Uterus (tissue), 4 donors: ENCODE measurements around the gene BCAS3. TPM values are rescaled to one million over a fixed set of nuclear protein-coding genes. Genes with fewer than 3 reads are reported as not detected.
"Not testable (repeated sequence)": the region's sequence is repeated elsewhere in the genome, so short reads cannot be mapped to it uniquely, and the experiment has no call there.

ENCODE experiments used
- DNase-seq, 2 donors: peaks; one replicate each; pipeline ENCODE4 v3.0.0-alpha.2; 2019 to 2020
- H3K27ac ChIP-seq, 2 donors: fragments of 200-600 bp; sonication (generic); 1 replicate in 1 of 2; 2 replicates in 1 of 2; pipeline ENCODE4 v1.5.1; 2016 to 2018
- H3K27me3 ChIP-seq, 2 donors: fragments of 200-600 bp; sonication (generic); one replicate each; pipeline ENCODE4 v1.5.1; 2018 to 2019; ENCODE audit warnings: control low read depth in 1 of 2
- H3K36me3 ChIP-seq, 2 donors: fragments of 200-600 bp; sonication (generic); one replicate each; pipeline ENCODE4 v1.5.1; 2019; ENCODE audit warnings: control low read depth in 1 of 2
- H3K4me1 ChIP-seq, 2 donors: fragments of 200-600 bp; sonication (generic); one replicate each; pipeline ENCODE4 v1.5.1; 2018 to 2019; ENCODE audit warnings: control low read depth in 1 of 2
- H3K4me3 ChIP-seq, 2 donors: fragments of 200-600 bp; sonication (generic); 1 replicate in 1 of 2; 2 replicates in 1 of 2; pipeline ENCODE4 v1.5.1; 2018 to 2019; ENCODE audit warnings: mild to moderate bottlenecking in 1 of 2
- H3K9me3 ChIP-seq, 2 donors: fragments of 200-600 bp; sonication (generic); one replicate each; pipeline ENCODE4 v1.5.1; 2019; ENCODE audit warnings: control low read depth in 1 of 2
- POLR2A ChIP-seq, 2 donors: fragments of 450-650 bp; IDR thresholded peaks; one replicate each; pipeline ENCODE4 v1.6.1; 2016; ENCODE audit warnings: antibody characterized with exemption in 2 of 2, mild to moderate bottlenecking in 1 of 2, moderate library complexity in 1 of 2
- intact Hi-C: fragments of 100-400 bp; cut with DNase I; formaldehyde crosslinking; loops from one replicate; pipeline ENCODE4 v1.15.1; 2023; ENCODE audit warnings: low total_unique reads
- total RNA-seq, 4 donors: library from RNA; depleted of rRNA in 3 of 4; stranded (reverse); fragments of >200 nt in 3 of 4; gene quantifications; one replicate each; pipeline versions ENCODE4 v1.1.0 to v1.2.4, GENCODE V29; 2014 to 2023
- TF ChIP-seq, protein P1 (sequence below), 4 experiments: fragments of 200-600 bp in 2 of 4; fragments of 450-650 bp in 2 of 4; sonication (generic) in 2 of 4; IDR thresholded peaks; one replicate each; pipeline ENCODE4 v1.5.1; 2016 to 2019; ENCODE audit warnings: antibody characterized with exemption in 4 of 4, mild to moderate bottlenecking in 2 of 4, moderate library complexity in 1 of 4
- donor health status: DM: yes; HTN: yes; CAD: no.

BCAS3 gene
- total RNA-seq, 4 donors from 2014 or later = 42.6 to 147 (median 83.7) TPM

DNA sequence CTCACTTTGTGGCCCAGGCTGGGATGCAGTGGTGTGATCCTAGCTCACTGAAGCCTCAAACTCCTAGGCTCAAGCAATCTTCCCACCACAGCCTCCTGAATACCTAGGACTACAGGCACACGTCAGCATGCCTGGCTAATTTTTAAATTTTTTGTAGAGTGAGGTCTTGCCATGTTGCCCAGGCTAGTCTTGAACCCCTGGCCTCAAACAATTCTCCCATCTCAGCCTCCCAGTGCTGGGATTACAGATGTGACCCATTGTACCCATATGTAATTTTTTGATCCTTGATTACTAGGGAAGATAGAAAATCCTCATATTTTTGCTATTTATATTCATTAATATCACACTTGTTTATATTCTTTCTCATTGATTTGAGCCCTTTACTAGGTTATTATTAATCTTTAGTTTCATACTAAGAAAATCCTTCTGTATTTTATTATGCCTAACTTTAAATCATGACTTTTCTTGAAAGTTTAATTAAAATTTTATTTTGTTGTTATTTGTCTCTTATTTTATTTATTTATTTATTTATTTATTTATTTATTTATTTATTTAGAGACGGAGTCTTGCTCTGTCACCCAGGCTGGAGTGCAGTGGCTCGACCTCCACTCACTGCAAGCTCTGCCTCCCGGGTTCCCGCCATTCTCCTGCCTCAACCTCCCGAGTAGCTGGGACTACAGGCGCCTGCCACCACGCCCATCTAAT lies 75.4 kb downstream of the BCAS3 start:
- no peak for DNase-seq
- TF ChIP-seq POLR2A (IDR thresholded peaks at IDR 0.05) = no peak
- TF ChIP-seq, protein P1, sequence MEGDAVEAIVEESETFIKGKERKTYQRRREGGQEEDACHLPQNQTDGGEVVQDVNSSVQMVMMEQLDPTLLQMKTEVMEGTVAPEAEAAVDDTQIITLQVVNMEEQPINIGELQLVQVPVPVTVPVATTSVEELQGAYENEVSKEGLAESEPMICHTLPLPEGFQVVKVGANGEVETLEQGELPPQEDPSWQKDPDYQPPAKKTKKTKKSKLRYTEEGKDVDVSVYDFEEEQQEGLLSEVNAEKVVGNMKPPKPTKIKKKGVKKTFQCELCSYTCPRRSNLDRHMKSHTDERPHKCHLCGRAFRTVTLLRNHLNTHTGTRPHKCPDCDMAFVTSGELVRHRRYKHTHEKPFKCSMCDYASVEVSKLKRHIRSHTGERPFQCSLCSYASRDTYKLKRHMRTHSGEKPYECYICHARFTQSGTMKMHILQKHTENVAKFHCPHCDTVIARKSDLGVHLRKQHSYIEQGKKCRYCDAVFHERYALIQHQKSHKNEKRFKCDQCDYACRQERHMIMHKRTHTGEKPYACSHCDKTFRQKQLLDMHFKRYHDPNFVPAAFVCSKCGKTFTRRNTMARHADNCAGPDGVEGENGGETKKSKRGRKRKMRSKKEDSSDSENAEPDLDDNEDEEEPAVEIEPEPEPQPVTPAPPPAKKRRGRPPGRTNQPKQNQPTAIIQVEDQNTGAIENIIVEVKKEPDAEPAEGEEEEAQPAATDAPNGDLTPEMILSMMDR (IDR thresholded peaks at IDR 0.05) = no peak
- Histone ChIP-seq H3K4me3 (no peak overlapping the region), H3K4me1 (no peaks in the 10 kb centered on the region), H3K36me3 (no peaks in the 10 kb centered on the region), H3K27ac (no peak overlapping the region), H3K9me3 (peaks cover 0 to 10% of the 10 kb centered on the region in 2 donors), H3K27me3 (no peaks in the 10 kb centered on the region)
- intact Hi-C loops = no loop called here

DNA sequence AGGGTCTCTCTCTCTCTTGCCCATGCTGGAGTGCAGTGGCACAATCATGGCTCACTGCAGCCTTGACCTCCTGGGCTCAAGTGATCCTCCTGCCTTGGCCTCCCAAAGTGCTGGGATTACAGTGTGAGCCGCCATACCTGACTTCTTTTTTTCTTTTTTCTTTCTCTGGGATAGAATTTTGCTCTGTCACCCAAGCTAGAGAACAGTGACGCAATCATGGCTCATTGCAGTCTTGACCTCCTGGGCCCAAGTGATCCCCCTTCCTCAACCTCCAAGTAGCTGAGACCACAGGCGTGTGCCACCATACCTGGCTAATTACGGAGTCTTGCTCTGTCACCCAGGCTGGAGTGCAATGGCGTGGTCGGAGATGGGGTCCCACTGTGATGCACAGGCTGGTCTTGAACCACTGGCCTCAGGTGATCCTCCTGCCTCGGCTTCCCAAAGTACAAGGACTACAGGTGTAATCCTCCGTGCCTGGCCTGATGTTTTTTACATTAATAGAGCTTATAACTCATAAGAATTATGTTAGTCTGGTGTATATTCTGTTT lies 76.5 kb downstream of the BCAS3 start:
- Histone ChIP-seq H3K27ac (no peak overlapping the region), H3K27me3 (no peaks in the 10 kb centered on the region), H3K4me1 (no peaks in the 10 kb centered on the region), H3K9me3 (peaks cover 0 to 10% of the 10 kb centered on the region in 2 donors), H3K4me3 (no peak overlapping the region), H3K36me3 (no peaks in the 10 kb centered on the region)
- DNase-seq = no peak
- no peak for TF ChIP-seq POLR2A (IDR thresholded peaks at IDR 0.05)
- TF ChIP-seq, protein P1 (IDR thresholded peaks at IDR 0.05) = no peak
- intact Hi-C loops = no loop called here

DNA sequence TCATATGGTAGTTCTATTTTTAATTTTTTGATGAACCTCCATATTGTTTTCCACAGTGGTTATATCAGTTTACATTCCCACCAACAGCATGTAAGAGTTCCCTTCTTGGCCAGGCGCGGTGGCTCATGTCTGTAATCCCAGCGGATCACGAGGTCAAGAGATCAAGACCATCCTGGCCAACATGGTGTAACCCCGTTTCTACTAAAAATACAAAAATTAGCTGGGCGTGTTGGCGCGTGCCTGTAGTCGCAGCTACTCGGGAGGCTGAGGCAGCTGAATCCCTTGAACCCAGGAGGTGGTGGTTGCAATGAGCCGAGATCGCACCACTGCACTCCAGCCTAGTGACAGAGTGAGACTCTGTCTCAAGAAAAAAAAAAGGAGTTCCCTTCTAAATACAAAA lies 79.1 kb downstream of the BCAS3 start:
- DNase-seq, H3K9me3 ChIP-seq, H3K4me1 ChIP-seq, H3K27ac ChIP-seq, intact Hi-C loops, H3K27me3 ChIP-seq, H3K4me3 ChIP-seq, H3K36me3 ChIP-seq: not testable (repeated sequence)

DNA sequence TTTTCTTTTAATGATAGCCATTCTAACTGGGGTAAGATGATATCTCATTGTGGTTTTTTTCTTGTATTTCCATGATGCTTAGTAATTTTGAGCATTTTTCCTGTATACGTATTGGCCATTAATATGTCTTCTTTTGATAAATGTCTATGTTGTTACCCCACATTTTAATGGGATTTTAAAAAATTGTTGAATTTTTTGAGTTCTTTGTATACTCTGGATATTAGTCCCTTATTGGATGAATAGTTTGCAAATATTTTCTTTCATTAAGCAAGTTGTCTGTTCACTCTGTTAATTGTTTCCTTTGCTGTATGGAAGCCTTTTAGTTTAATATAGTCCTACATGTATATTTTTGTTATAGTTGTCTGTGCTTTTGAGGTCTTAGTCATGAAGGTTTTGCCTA lies 79.8 kb downstream of the BCAS3 start:
- no peaks in the 10 kb centered on the region for H3K9me3 ChIP-seq
- no peak overlapping the region for H3K27ac ChIP-seq
- H3K27me3 ChIP-seq = no peaks in the 10 kb centered on the region
- intact Hi-C loops = no loop called here
- no peaks in the 10 kb centered on the region for H3K36me3 ChIP-seq
- no peaks in the 10 kb centered on the region for H3K4me1 ChIP-seq
- TF ChIP-seq, protein P1 (IDR thresholded peaks at IDR 0.05) = no peak
- TF ChIP-seq POLR2A (IDR thresholded peaks at IDR 0.05) = no peak
- DNase-seq = no peak
- no peak overlapping the region for H3K4me3 ChIP-seq

DNA sequence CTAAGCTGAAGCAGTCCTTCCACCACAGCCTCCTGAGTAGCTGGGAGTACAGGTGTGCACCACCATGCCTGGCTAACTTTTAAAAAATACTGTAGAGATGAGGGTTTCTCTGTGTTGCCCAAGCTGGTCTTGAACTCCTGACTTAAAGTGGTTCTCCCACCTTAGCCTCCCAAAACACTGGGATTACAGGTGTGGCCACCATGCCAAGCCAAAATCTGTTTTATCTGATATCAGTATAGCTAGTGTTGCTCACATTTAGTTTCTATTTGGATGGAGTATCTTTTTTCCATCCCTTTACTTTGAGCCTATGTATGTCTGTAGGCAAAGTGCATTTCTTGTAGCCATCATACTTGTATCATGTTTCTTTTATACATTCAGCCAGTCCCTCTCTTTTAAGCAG lies 82.1 kb downstream of the BCAS3 start:
- Histone ChIP-seq H3K4me3 (no peak overlapping the region), H3K36me3 (no peaks in the 10 kb centered on the region), H3K27me3 (no peaks in the 10 kb centered on the region), H3K9me3 (no peaks in the 10 kb centered on the region), H3K4me1 (no peaks in the 10 kb centered on the region), H3K27ac (no peak overlapping the region)
- TF ChIP-seq POLR2A (IDR thresholded peaks at IDR 0.05) = no peak
- TF ChIP-seq, protein P1 (IDR thresholded peaks at IDR 0.05) = no peak
- intact Hi-C loops = no loop called here
- no peak for DNase-seq

DNA sequence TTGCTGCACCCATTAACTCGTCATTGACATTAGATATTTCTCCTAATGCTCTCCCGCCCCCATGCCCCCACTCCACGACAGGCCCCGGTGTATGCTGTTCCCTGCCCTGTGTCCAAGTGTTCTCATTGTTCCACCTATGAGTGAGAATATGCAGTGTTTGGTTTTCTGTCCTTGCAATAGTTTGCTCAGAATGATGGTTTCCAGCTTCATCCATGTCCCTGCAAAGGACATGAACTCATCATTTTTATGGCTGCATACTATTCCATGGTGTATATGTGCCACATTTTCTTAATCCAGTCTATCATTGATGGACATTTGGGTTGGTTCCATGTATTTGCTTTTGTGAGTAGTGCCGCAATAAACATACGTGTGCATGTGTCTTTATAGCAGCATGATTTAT lies 83.7 kb downstream of the BCAS3 start:
- H3K4me3 ChIP-seq, H3K27ac ChIP-seq, intact Hi-C loops, H3K36me3 ChIP-seq, H3K27me3 ChIP-seq, H3K4me1 ChIP-seq, H3K9me3 ChIP-seq, DNase-seq: not testable (repeated sequence)
